Measurements from ENCODE around the gene PODNL1.
"Not testable (repeated sequence)": the region's sequence is repeated elsewhere in the genome, so short reads cannot be mapped to it uniquely, and the experiment has no call there.

Gene PODNL1

GRCh38 chr19:13929340-13929739, 8.9 kb downstream of the PODNL1 start:
- no CpG with 5 or more reads among the region's 12 CpGs for WGBS (ENCODE audit: extremely low coverage, insufficient coverage, low lambda C conversion rate)
- no peak overlapping the region for H3K18ac ChIP-seq (ENCODE audit: low read length)
- H2BK120ac ChIP-seq (ENCODE audit: low read depth, low read length): no peak overlapping the region
- no peak overlapping the region for H4K8ac ChIP-seq (ENCODE audit: low read depth, low read length)
- no peak overlapping the region for H3K9ac ChIP-seq (ENCODE audit: low read length)
- H3K4me1 ChIP-seq (ENCODE audit: control insufficient read depth, low read depth, low read length): no peaks in the 10 kb centered on the region
- H4K5ac ChIP-seq (ENCODE audit: low read length): no peak overlapping the region
- H2AK5ac ChIP-seq (ENCODE audit: low read length): no peak overlapping the region
- no peak overlapping the region for H2BK5ac ChIP-seq (ENCODE audit: low read length)
- H2BK15ac ChIP-seq (replicated peaks; ENCODE audit: low read depth): no peak overlapping the region
- no peak overlapping the region for H3K4ac ChIP-seq (ENCODE audit: low read depth, low read length)
- no peaks in the 10 kb centered on the region for H3K79me1 ChIP-seq (ENCODE audit: low read length)
- H3K23ac ChIP-seq (ENCODE audit: low read length): no peak overlapping the region
- H3K79me2 ChIP-seq (ENCODE audit: control insufficient read depth, insufficient read depth, low read length): no peaks in the 10 kb centered on the region
- no peak overlapping the region for H3K4me2 ChIP-seq (ENCODE audit: low read length)
- no peak overlapping the region for H3K27ac ChIP-seq (ENCODE audit: low read depth, low read length)
- no peaks in the 10 kb centered on the region for H3K27me3 ChIP-seq (ENCODE audit: insufficient read depth, low read length, poor library complexity)
- DNase-seq: no peak
- no peak overlapping the region for H3K56ac ChIP-seq (ENCODE audit: low read length)
- no peak overlapping the region for H3K4me3 ChIP-seq (ENCODE audit: low read length)
- H3K36me3 ChIP-seq (ENCODE audit: control insufficient read depth, insufficient read depth, low read length): peaks cover 2% of the 10 kb centered on the region

GRCh38 chr19:13926715-13927114, 11.5 kb downstream of the PODNL1 start:
- H3K4me1 ChIP-seq (ENCODE audit: control insufficient read depth, low read depth, low read length): no peaks in the 10 kb centered on the region
- no peak overlapping the region for H4K8ac ChIP-seq (ENCODE audit: low read depth, low read length)
- no peak overlapping the region for H2BK5ac ChIP-seq (ENCODE audit: low read length)
- no peak overlapping the region for H3K27ac ChIP-seq (ENCODE audit: low read depth, low read length)
- H3K79me2 ChIP-seq (ENCODE audit: control insufficient read depth, insufficient read depth, low read length): no peaks in the 10 kb centered on the region
- H4K5ac ChIP-seq (ENCODE audit: low read length): no peak overlapping the region
- no peaks in the 10 kb centered on the region for H3K27me3 ChIP-seq (ENCODE audit: insufficient read depth, low read length, poor library complexity)
- WGBS (ENCODE audit: extremely low coverage, insufficient coverage, low lambda C conversion rate): no CpG with 5 or more reads among the region's 8 CpGs
- no peak overlapping the region for H3K56ac ChIP-seq (ENCODE audit: low read length)
- H3K36me3 ChIP-seq (ENCODE audit: control insufficient read depth, insufficient read depth, low read length): peaks cover 2% of the 10 kb centered on the region
- H3K18ac ChIP-seq (ENCODE audit: low read length): no peak overlapping the region
- no peak overlapping the region for H3K4me2 ChIP-seq (ENCODE audit: low read length)
- H3K9ac ChIP-seq (ENCODE audit: low read length): no peak overlapping the region
- no peaks in the 10 kb centered on the region for H3K79me1 ChIP-seq (ENCODE audit: low read length)
- H2BK15ac ChIP-seq (replicated peaks; ENCODE audit: low read depth): no peak overlapping the region
- no peak overlapping the region for H3K4me3 ChIP-seq (ENCODE audit: low read length)
- H3K4ac ChIP-seq (ENCODE audit: low read depth, low read length): no peak overlapping the region
- DNase-seq: no peak
- H3K23ac ChIP-seq (ENCODE audit: low read length): no peak overlapping the region
- no peak overlapping the region for H2AK5ac ChIP-seq (ENCODE audit: low read length)
- no peak overlapping the region for H2BK120ac ChIP-seq (ENCODE audit: low read depth, low read length)

- no peak overlapping the region for H4K5ac ChIP-seq (ENCODE audit: low read length)
- no peak overlapping the region for H3K27ac ChIP-seq (ENCODE audit: low read depth, low read length)
- no peak for DNase-seq
- no peaks in the 10 kb centered on the region for H3K79me2 ChIP-seq (ENCODE audit: control insufficient read depth, insufficient read depth, low read length)
- no peak overlapping the region for H2BK120ac ChIP-seq (ENCODE audit: low read depth, low read length)
- no peak overlapping the region for H2BK15ac ChIP-seq (replicated peaks; ENCODE audit: low read depth)
- no peaks in the 10 kb centered on the region for H3K27me3 ChIP-seq (ENCODE audit: insufficient read depth, low read length, poor library complexity)
- H3K18ac ChIP-seq (ENCODE audit: low read length): no peak overlapping the region
- no peak overlapping the region for H2AK5ac ChIP-seq (ENCODE audit: low read length)
- no peak overlapping the region for H3K23ac ChIP-seq (ENCODE audit: low read length)
- no peak overlapping the region for H3K9ac ChIP-seq (ENCODE audit: low read length)
- H3K4me3 ChIP-seq (ENCODE audit: low read length): no peak overlapping the region
- H3K36me3 ChIP-seq (ENCODE audit: control insufficient read depth, insufficient read depth, low read length): peaks cover 2% of the 10 kb centered on the region
- no peak overlapping the region for H3K4ac ChIP-seq (ENCODE audit: low read depth, low read length)
- H3K4me2 ChIP-seq (ENCODE audit: low read length): no peak overlapping the region
- H2BK5ac ChIP-seq (ENCODE audit: low read length): no peak overlapping the region
- H3K79me1 ChIP-seq (ENCODE audit: low read length): no peaks in the 10 kb centered on the region
- no CpG with 5 or more reads among the region's 4 CpGs for WGBS (ENCODE audit: extremely low coverage, insufficient coverage, low lambda C conversion rate)
- no peak overlapping the region for H4K8ac ChIP-seq (ENCODE audit: low read depth, low read length)
- no peaks in the 10 kb centered on the region for H3K4me1 ChIP-seq (ENCODE audit: control insufficient read depth, low read depth, low read length)
- H3K56ac ChIP-seq (ENCODE audit: low read length): no peak overlapping the region
Observed at GRCh38 chr19:13926010-13926409, 12.2 kb downstream of the PODNL1 start.

- no peaks in the 10 kb centered on the region for H3K79me1 ChIP-seq (ENCODE audit: low read length)
- H3K79me2 ChIP-seq (ENCODE audit: control insufficient read depth, insufficient read depth, low read length): no peaks in the 10 kb centered on the region
- H3K23ac ChIP-seq (ENCODE audit: low read length): no peak overlapping the region
- no peak overlapping the region for H4K8ac ChIP-seq (ENCODE audit: low read depth, low read length)
- no peak overlapping the region for H3K18ac ChIP-seq (ENCODE audit: low read length)
- H4K5ac ChIP-seq (ENCODE audit: low read length): no peak overlapping the region
- no peak overlapping the region for H2AK5ac ChIP-seq (ENCODE audit: low read length)
- H3K56ac ChIP-seq (ENCODE audit: low read length): no peak overlapping the region
- peaks cover 7% of the 10 kb centered on the region for H3K36me3 ChIP-seq (ENCODE audit: control insufficient read depth, insufficient read depth, low read length)
- DNase-seq: no peak
- no peak overlapping the region for H3K9ac ChIP-seq (ENCODE audit: low read length)
- H3K4ac ChIP-seq (ENCODE audit: low read depth, low read length): no peak overlapping the region
- H3K4me2 ChIP-seq (ENCODE audit: low read length): no peak overlapping the region
- no peak overlapping the region for H2BK5ac ChIP-seq (ENCODE audit: low read length)
- no peak overlapping the region for H3K4me3 ChIP-seq (ENCODE audit: low read length)
- no peak overlapping the region for H2BK120ac ChIP-seq (ENCODE audit: low read depth, low read length)
- H3K27ac ChIP-seq (ENCODE audit: low read depth, low read length): no peak overlapping the region
- H3K4me1 ChIP-seq (ENCODE audit: control insufficient read depth, low read depth, low read length): no peaks in the 10 kb centered on the region
- H3K27me3 ChIP-seq (ENCODE audit: insufficient read depth, low read length, poor library complexity): no peaks in the 10 kb centered on the region
- H2BK15ac ChIP-seq (replicated peaks; ENCODE audit: low read depth): no peak overlapping the region
- no CpG with 5 or more reads among the region's 28 CpGs for WGBS (ENCODE audit: extremely low coverage, insufficient coverage, low lambda C conversion rate)
Observed at GRCh38 chr19:13923194-13923987, 14.8 kb downstream of the PODNL1 start.

- DNase-seq; H2BK120ac ChIP-seq (ENCODE audit: low read depth, low read length); H2BK15ac ChIP-seq (replicated peaks; ENCODE audit: low read depth); H3K79me2 ChIP-seq (ENCODE audit: control insufficient read depth, insufficient read depth, low read length); H3K23ac ChIP-seq (ENCODE audit: low read length); H3K18ac ChIP-seq (ENCODE audit: low read length); H3K79me1 ChIP-seq (ENCODE audit: low read length); H2BK5ac ChIP-seq (ENCODE audit: low read length); H3K9ac ChIP-seq (ENCODE audit: low read length); H3K4ac ChIP-seq (ENCODE audit: low read depth, low read length); H3K56ac ChIP-seq (ENCODE audit: low read length); H3K4me1 ChIP-seq (ENCODE audit: control insufficient read depth, low read depth, low read length); H2AK5ac ChIP-seq (ENCODE audit: low read length); H3K4me2 ChIP-seq (ENCODE audit: low read length); H3K4me3 ChIP-seq (ENCODE audit: low read length); H4K5ac ChIP-seq (ENCODE audit: low read length); H3K27ac ChIP-seq (ENCODE audit: low read depth, low read length); H3K27me3 ChIP-seq (ENCODE audit: insufficient read depth, low read length, poor library complexity); H3K36me3 ChIP-seq (ENCODE audit: control insufficient read depth, insufficient read depth, low read length); H4K8ac ChIP-seq (ENCODE audit: low read depth, low read length): not testable (repeated sequence)
- no CpG with 5 or more reads among the region's 6 CpGs for WGBS (ENCODE audit: extremely low coverage, insufficient coverage, low lambda C conversion rate)
Observed at GRCh38 chr19:13922118-13922517, 16.1 kb downstream of the PODNL1 start.
